ENCODE data around the gene ARL15.

DNA sequence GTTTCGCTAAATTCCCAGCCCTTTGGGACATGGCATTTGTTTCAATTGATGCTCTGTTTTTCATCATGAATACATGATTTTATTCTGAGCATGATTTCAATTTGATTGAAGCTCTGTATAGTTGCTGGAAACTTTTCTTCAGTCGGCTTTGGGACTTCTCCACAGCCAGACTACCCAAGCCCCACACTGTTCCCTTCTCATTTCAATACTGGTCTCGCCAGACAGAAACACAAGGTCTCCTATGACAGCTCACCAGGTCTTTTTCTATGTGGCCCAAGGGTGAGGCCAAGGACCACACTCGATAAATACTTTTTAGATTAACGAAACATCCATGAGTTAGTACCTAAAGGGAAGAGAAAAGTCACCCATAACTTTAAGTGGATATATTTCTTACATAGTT, 132.2 kb downstream of the ARL15 start:
- TF ChIP-seq, protein P1, sequence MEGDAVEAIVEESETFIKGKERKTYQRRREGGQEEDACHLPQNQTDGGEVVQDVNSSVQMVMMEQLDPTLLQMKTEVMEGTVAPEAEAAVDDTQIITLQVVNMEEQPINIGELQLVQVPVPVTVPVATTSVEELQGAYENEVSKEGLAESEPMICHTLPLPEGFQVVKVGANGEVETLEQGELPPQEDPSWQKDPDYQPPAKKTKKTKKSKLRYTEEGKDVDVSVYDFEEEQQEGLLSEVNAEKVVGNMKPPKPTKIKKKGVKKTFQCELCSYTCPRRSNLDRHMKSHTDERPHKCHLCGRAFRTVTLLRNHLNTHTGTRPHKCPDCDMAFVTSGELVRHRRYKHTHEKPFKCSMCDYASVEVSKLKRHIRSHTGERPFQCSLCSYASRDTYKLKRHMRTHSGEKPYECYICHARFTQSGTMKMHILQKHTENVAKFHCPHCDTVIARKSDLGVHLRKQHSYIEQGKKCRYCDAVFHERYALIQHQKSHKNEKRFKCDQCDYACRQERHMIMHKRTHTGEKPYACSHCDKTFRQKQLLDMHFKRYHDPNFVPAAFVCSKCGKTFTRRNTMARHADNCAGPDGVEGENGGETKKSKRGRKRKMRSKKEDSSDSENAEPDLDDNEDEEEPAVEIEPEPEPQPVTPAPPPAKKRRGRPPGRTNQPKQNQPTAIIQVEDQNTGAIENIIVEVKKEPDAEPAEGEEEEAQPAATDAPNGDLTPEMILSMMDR (conservative IDR thresholded peaks at IDR 0.05), result no peak
- TF ChIP-seq EZH2 (IDR thresholded peaks at IDR 0.05; ENCODE audit: low read depth), result no peak
